Breast epithelium (tissue), 3 donors: ENCODE measurements around the gene SRRT.
"Not testable (repeated sequence)": the region's sequence is repeated elsewhere in the genome, so short reads cannot be mapped to it uniquely, and the experiment has no call there.

Experiments used
- CTCF ChIP-seq, 3 donors: fragments of 450-650 bp; IDR thresholded peaks; one replicate each; pipeline ENCODE4 v1.5.1; 2016 to 2017; ENCODE audit warnings: antibody characterized with exemption in 3 of 3, mild to moderate bottlenecking in 3 of 3, moderate library complexity in 3 of 3
- POLR2AphosphoS5 ChIP-seq, 3 donors: sonication (generic); formaldehyde crosslinking; IDR thresholded peaks; one replicate each; pipeline ENCODE4 v1.6.1; 2017; ENCODE audit warnings: antibody characterized with exemption in 3 of 3

GRCh38 chr7:100919779-100920437 lies 45.0 kb downstream of the SRRT start:
- not testable (repeated sequence) for TF ChIP-seq POLR2AphosphoS5, CTCF (IDR thresholded peaks at IDR 0.05)
